K562 (cell line): Measurements from ENCODE around the gene DESI1.

Experiments
- BACH1 ChIP-seq: fragments of 200-800 bp; sonication (Bioruptor generic); IDR thresholded peaks from 2 replicates; pipeline ENCODE4 v1.6.1; 2016; ENCODE audit warnings: missing genetic modification characterization, missing compliant biosample characterization
- BMI1 ChIP-seq: fragments of 150-350 bp; IDR thresholded peaks from 2 replicates; pipeline ENCODE4 v1.6.1; 2014; ENCODE audit warnings: low read length
- CTCF ChIP-seq, 3 experiments: IDR thresholded peaks in 2 of 3; conservative IDR thresholded peaks in 1 of 3; 2 replicates each; pipeline ENCODE4 v1.5.1; 2011 to 2012; ENCODE audit warnings: low read length in 3 of 3, mild to moderate bottlenecking in 3 of 3, control low read depth in 2 of 3, improper control_type of control experiment in 1 of 3, inconsistent platforms in 1 of 3, low read depth in 1 of 3, mixed read lengths in 1 of 3, moderate library complexity in 1 of 3; ENCODE audit not compliant: insufficient read depth in 2 of 3
- EP300 ChIP-seq: IDR thresholded peaks from 2 replicates; pipeline ENCODE4 v1.6.1; 2012; ENCODE audit warnings: low read length, improper control_type of control experiment
- EZH2 ChIP-seq: IDR thresholded peaks from 2 replicates; pipeline ENCODE4 v1.6.1; 2012; ENCODE audit warnings: low read depth, mild to moderate bottlenecking, inconsistent platforms, low read length, borderline replicate concordance
- KDM2B ChIP-seq: fragments of 250-450 bp; sonication (Bioruptor Pico); IDR thresholded peaks from 2 replicates; pipeline ENCODE4 v1.8.0; 2021; ENCODE audit warnings: mild to moderate bottlenecking, moderate library complexity
- RNF2 ChIP-seq: sonication (generic); IDR thresholded peaks from 2 replicates; pipeline ENCODE4 v1.6.1; 2016
- TAF1 ChIP-seq: IDR thresholded peaks from 2 replicates; pipeline ENCODE4 v1.6.1; 2011; ENCODE audit warnings: mild to moderate bottlenecking, low read length, moderate library complexity; ENCODE audit not compliant: insufficient read depth, control insufficient read depth, severe bottlenecking; ENCODE audit errors: extremely low read depth
- TCF7L2 ChIP-seq: fragments of 150-350 bp; IDR thresholded peaks from 2 replicates; pipeline ENCODE4 v1.6.1; 2016; ENCODE audit warnings: low read depth, mild to moderate bottlenecking, low read length, moderate library complexity
- ZBED1 ChIP-seq: IDR thresholded peaks from 2 replicates; pipeline ENCODE4 v1.6.1; 2014
- ZNF232 ChIP-seq: sonication (generic); formaldehyde crosslinking; IDR thresholded peaks from 2 replicates; pipeline ENCODE4 v1.8.0; 2022; ENCODE audit warnings: mild to moderate bottlenecking, missing genetic modification reagents
- TF ChIP-seq, protein P1 (sequence below): fragments of 450-650 bp; IDR thresholded peaks from 2 replicates; pipeline ENCODE4 v1.6.1; 2016
- TF ChIP-seq, protein P2 (sequence below), 2 experiments: fragments of 450-650 bp in 1 of 2; IDR thresholded peaks; 2 replicates each; pipeline ENCODE4 v1.6.1; 2011 to 2017; ENCODE audit warnings: low read depth in 2 of 2, antibody characterized with exemption in 1 of 2, borderline replicate concordance in 1 of 2, low read length in 1 of 2, mild to moderate bottlenecking in 1 of 2, mixed read lengths in 1 of 2; ENCODE audit not compliant: control insufficient read depth in 1 of 2

DNA sequence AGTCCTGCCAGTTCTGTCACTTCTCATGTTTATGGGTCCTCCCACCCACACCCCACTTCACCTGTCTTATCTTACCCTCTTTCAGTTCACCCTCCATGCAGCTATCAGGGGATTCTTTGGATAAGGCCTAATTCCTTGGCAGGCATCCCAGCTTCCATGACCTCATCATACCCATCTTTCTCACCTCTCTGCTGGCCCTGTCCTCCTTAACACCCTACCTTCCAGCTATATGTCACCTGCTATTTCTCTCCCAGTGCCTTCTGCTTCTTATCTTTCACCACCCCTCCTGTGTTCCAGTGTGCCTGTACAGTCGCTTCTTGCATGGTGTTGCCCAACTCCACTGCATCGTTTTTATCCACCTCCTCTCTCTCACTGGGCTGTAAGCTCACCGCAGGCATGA, 39.6 kb upstream of the DESI1 start:
- TF ChIP-seq TCF7L2 (no peak), TAF1 (no peak), KDM2B (CRISPR knock-in tag) (no peak), CTCF (IDR thresholded peaks at IDR 0.05 in 2 of 3, conservative IDR thresholded peaks at IDR 0.05 in 1 of 3; ENCODE audit: insufficient read depth in 2 of 3, low read depth in 1 of 3, low read length in 3 of 3) (no peak), ZNF232 (no peak), BACH1 (no peak), EP300 (no peak), RNF2 (no peak), EZH2 (no peak), BMI1 (no peak), ZBED1 (no peak)
- TF ChIP-seq, protein P1, sequence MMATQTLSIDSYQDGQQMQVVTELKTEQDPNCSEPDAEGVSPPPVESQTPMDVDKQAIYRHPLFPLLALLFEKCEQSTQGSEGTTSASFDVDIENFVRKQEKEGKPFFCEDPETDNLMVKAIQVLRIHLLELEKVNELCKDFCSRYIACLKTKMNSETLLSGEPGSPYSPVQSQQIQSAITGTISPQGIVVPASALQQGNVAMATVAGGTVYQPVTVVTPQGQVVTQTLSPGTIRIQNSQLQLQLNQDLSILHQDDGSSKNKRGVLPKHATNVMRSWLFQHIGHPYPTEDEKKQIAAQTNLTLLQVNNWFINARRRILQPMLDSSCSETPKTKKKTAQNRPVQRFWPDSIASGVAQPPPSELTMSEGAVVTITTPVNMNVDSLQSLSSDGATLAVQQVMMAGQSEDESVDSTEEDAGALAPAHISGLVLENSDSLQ = no peak
- TF ChIP-seq, protein P2, sequence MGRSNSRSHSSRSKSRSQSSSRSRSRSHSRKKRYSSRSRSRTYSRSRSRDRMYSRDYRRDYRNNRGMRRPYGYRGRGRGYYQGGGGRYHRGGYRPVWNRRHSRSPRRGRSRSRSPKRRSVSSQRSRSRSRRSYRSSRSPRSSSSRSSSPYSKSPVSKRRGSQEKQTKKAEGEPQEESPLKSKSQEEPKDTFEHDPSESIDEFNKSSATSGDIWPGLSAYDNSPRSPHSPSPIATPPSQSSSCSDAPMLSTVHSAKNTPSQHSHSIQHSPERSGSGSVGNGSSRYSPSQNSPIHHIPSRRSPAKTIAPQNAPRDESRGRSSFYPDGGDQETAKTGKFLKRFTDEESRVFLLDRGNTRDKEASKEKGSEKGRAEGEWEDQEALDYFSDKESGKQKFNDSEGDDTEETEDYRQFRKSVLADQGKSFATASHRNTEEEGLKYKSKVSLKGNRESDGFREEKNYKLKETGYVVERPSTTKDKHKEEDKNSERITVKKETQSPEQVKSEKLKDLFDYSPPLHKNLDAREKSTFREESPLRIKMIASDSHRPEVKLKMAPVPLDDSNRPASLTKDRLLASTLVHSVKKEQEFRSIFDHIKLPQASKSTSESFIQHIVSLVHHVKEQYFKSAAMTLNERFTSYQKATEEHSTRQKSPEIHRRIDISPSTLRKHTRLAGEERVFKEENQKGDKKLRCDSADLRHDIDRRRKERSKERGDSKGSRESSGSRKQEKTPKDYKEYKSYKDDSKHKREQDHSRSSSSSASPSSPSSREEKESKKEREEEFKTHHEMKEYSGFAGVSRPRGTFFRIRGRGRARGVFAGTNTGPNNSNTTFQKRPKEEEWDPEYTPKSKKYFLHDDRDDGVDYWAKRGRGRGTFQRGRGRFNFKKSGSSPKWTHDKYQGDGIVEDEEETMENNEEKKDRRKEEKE (IDR thresholded peaks at IDR 0.05; ENCODE audit: borderline replicate concordance in 1 of 2, control insufficient read depth in 1 of 2, low read depth in 2 of 2, low read length in 1 of 2) = no peak
